NCI-H2081 (cell line): Measurements from ENCODE around the gene ZNG1E.
"Not testable (repeated sequence)": the region's sequence is repeated elsewhere in the genome, so short reads cannot be mapped to it uniquely, and the experiment has no call there.

ENCODE experiments used
- DNase-seq, 2 experiments: peaks; one replicate each; lab custom pipeline; 2025; lab: John Stamatoyannopoulos, UW

Gene ZNG1E

DNA sequence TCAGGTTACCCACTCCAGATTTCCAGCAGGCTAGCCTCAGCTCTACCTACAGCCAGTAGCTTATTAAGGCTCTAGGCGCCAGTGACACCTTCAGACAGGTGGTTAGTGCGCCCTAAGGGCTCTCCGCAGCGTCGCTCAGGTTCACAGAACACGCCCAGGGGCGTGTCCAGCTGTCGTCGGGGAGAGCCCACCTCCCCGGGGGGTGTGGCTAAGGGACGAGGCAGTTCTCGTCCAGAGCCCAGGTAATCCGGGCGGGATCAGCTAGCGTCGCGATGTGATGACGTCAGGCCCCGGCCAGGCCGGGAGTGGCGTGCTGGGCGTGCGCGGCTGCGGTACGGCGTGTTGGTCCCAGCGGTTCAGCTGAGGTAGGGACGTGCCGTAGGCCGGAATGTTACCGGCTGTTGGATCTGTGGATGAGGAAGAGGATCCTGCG, at the start of gene ZNG1E:
Gene ZNG1E (plus strand): TSS at position 340 of the 433 bp plus-strand sequence. CDS start 49 bp downstream, at position 389.
- not testable (repeated sequence) for DNase-seq

DNA sequence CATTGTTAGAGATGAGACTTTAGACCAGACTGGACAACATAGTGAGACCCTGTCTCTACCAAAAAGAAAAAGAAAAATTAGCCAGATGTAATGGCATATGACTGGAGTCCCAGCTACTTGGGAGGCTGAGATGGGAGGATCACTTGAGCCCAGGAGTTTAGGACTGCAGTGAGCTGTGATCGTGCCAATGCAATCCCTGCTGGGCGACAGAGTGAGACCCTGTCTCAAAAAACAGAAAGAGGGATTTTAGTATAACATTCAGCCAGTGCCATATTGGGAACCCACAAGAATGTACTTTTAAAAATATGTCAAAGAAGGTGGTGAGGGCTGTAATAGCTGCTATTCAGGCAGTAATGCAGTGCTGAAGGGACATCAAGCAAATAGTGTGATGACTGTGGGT, 2.1 kb upstream of the ZNG1E start:
- DNase-seq: not testable (repeated sequence)

DNA sequence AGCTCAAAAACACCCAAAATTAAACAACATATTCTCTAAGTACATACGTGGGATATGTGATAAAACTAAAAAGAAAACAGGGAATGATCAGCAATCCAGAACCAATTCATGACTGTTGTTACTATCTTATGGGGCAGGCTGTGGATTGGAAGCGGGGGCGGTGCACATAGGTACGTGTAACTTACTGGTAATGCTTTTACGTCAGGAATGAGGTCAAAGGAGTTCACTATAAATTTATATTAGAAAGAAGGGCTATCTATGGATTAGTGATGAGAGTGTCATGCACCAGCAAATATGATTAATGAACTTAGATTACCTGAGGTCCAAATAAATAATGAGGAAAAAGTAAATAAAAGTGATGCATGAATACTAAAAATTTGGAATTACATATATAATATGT, 710 bp upstream of the ZNG1E start:
- not testable (repeated sequence) for DNase-seq

DNA sequence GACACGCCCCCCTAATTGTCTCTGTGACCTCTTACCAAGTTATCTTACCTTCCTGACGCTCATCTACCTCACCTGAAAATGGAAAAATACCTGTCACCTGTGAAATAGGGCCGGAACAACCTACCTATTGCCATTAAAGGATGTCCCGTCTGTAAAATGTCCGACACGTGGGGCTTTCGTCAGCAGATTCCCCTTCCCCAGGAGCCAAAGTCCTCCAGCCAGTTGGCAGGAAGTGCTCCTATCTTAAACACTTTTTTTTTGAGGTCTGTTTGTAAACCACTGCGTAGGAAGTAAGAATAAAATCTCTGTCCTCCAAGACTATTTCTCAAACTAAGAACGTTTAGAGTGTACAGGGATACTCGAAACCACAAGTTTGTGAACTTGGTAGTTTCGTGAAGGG, 661 bp downstream of the ZNG1E start:
- not testable (repeated sequence) for DNase-seq

DNA sequence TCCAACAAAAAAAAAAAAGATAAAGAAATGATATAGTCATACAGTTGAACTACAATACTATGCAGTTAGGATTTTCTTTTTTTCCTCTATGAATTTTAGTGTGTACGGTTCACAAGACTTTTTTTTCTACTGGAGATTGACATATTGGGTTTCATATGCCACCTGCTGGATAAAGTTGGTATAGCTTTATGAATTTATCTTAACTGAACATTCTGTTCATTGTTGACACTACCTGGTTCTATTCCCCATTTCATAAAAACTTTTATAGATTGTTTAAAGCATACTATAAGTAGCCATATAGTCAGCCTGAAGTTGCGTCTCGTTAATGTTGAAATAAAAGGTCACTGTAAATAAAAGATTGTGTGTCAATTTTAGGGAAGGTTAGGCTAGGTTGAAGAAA, 2.8 kb downstream of the ZNG1E start:
- DNase-seq: not testable (repeated sequence)

DNA sequence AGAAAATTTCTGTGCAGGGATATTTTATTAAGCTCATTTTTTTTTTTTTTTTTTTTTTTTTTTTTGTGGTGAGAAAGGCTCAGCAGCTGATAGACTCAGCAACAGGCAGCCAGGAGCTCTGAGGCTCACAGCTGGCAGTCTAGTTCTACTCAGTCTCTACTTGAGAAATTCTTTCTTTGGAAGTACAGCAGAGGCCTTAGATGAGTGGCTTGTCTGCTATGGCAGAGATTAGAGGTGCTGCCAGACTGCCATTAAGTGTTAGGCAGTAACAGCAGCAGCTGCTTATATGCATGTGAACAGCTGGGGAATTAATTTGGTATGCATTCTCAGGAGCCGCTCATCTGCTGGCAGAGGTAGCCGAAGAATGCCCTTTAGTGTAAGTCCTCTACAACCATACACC, 27.8 kb downstream of the ZNG1E start:
- not testable (repeated sequence) for DNase-seq

DNA sequence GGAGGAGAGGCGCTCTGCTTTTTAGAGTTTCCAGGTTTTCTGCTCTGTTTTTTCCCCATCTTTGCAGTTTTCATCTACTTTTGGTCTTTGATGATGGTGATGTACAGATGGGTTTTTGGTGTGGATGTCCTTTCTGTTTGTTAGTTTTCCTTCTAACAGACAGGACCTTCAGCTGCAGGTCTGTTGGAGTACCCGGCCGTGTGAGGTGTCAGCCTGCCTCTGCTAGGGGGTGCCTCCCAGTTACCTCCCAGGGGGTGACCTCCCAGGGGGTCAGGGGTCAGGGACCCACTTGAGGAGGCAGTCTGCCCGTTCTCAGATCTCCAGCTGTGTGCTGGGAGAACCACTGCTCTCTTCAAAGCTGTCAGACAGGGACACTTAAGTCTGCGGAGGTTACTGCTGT, 38.7 kb downstream of the ZNG1E start:
- DNase-seq: not testable (repeated sequence)

DNA sequence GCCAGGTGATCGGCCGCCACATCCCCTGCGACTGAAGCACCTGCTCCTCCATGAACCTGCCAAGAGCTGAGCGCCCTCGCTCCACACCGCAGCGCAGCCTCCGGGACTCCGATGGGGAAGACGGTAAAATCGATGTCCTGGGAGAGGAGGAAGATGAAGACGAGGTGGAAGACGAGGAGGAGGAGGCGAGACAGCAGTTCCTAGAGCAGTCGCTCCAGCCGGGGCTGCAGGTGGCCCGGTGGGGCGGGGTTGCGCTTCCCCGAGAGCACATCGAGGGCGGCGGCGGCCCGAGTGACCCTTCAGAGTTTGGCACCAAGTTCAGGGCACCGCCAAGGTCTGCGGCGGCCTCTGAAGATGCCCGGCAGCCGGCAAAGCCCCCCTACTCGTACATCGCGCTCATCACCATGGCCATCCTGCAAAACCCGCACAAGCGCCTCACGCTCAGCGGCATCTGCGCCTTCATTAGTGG, 61.4 kb downstream of the ZNG1E start, which contains the start of gene FOXD4L4:
Gene FOXD4L4 (plus strand): TSS at position 51 of the 469 bp plus-strand sequence. CDS start 0 bp downstream, at position 51.
- not testable (repeated sequence) for DNase-seq

DNA sequence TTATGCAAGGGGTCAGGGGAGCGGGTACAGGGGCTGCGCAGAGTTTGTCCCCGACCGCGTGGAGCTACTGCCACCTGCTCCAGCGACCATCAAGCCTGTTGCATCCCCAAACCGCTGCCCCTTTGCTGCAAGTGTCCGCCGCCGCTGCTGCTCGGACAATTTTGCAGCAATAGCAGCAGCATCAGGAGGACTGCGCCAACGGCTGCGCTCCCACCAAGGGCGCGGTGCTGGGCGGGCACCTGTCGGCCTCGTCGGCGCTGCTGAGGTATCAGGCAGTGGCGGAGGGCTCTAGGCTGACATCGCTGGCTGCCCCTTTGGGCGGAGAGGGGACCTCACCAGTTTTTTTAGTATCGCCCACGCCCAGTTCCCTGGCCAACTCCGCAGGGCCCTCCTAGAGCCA, 62.4 kb downstream of the ZNG1E start:
- not testable (repeated sequence) for DNase-seq
